Fibroblast of mammary gland (primary cell): ENCODE measurements around the gene GRHPR.

ENCODE experiments used
- DNase-seq: peaks from one replicate; pipeline ENCODE4 v3.0.0-alpha.2; 2010; ENCODE audit warnings: low read depth
- H3K4me3 ChIP-seq: 2 replicates; pipeline ENCODE4 v1.5.1; 2011; ENCODE audit warnings: low read depth, mild to moderate bottlenecking, low read length, moderate library complexity; ENCODE audit not compliant: control insufficient read depth
- CTCF ChIP-seq: conservative IDR thresholded peaks from 2 replicates; pipeline ENCODE4 v1.5.1; 2011; ENCODE audit warnings: low read depth, low read length, inconsistent platforms; ENCODE audit not compliant: control insufficient read depth, insufficient read depth

The GRHPR gene

DNA sequence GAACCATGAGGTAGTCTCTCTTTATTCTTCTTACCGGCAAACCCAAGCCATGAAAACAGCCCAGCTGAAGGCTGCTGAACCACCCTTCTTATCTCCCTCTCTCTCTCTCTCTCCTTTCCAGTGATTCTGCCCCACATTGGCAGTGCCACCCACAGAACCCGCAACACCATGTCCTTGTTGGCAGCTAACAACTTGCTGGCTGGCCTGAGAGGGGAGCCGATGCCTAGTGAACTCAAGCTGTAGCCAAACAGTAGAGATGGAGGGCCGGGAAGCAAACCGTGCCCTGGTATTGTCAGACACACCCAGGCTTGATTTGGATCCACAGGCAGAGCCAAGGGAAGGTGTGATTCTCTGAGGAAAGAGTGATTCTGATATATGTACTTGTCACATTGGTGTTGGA lies 14.0 kb downstream of the GRHPR start:
- TF ChIP-seq CTCF: no peak
- DNase-seq: no peak
- no peak overlapping the region for H3K4me3 ChIP-seq

DNA sequence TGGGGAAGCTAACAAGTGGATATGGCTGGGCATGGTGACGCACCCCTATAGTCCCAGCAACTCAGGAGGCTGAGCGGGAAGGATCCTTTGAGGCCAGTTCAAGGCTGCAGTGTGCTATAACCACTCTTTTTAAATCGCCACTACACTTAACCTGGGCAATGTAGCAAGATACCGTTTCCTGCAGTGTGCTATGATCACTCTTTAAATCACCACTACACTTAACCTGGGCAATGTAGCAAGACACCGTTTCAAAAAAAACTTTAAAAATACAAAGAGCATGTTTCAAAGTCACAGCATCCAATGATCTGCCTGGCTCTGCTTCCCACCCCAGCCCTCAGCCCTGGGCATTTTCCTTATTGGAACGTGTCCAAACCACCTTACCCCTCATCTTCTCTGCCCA lies 14.5 kb downstream of the GRHPR start:
- H3K4me3 ChIP-seq: no peak overlapping the region
- no peak for DNase-seq
- TF ChIP-seq CTCF: no peak

GRCh38 chr9:37437621-37438020 lies 15.1 kb downstream of the GRHPR start:
- TF ChIP-seq CTCF: no peak
- DNase-seq: no peak
- no peak overlapping the region for H3K4me3 ChIP-seq

DNA sequence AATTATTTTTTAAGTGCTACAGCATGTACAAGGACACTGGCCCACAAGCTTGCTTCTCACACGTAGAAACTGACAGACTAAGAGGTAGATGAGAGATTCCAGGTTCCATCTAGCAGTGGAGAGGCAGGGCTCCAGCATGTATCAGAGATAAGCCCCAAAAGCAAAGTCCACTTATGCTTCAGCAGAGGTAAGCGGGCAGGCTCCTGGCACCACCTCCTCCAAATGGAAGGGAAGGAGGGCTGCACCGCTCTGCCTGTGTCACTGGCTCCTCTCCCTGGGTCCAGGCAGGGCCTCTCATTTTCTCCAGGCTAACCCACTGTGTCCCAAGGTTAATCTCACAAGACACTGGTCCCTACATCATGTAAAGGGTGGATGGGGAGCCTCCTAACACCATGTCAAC lies 15.9 kb downstream of the GRHPR start:
- H3K4me3 ChIP-seq: no peak overlapping the region
- DNase-seq: no peak

GRCh38 chr9:37441776-37442370 lies 19.4 kb downstream of the GRHPR start:
- TF ChIP-seq CTCF: no peak
- no peak overlapping the region for H3K4me3 ChIP-seq
- DNase-seq: no peak

More for the DNA sequence above, 15.9 kb downstream of the GRHPR start:
- TF ChIP-seq CTCF: no peak

GRCh38 chr9:37442556-37442955 lies 20.1 kb downstream of the GRHPR start:
- H3K4me3 ChIP-seq: no peak overlapping the region
- TF ChIP-seq CTCF: no peak
- no peak for DNase-seq

DNA sequence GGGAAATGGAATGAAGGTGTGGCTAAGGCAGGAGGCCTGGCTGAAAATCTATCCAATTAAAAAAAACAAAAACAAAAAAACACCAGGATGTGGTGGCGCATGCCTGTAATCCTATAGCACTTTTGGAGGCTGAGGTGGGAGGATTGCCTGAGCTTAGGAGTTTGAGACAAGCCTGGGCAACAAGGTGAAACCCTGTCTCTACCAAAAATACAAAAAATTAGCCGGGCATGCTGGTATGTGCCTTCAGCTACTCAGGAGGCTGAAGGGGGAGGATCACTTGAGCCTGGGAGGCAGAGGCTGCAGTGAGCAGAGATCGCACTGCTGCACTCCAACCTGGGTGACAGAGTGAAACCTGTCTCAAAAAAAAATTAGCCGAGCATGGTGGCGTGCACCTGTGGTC lies 21.1 kb downstream of the GRHPR start:
- no peak for DNase-seq
- no peak for TF ChIP-seq CTCF
- H3K4me3 ChIP-seq: no peak overlapping the region
